T-helper 22 cell (primary cell): ENCODE data around the gene HOXA5.

Source experiments
- DNase-seq: peaks from one replicate; pipeline ENCODE4 v3.0.0-alpha.2; 2020; ENCODE audit warnings: low read depth

The HOXA5 gene

GRCh38 chr7:27182285-27182841, 38.9 kb upstream of the HOXA5 start:
- no peak for DNase-seq

DNA sequence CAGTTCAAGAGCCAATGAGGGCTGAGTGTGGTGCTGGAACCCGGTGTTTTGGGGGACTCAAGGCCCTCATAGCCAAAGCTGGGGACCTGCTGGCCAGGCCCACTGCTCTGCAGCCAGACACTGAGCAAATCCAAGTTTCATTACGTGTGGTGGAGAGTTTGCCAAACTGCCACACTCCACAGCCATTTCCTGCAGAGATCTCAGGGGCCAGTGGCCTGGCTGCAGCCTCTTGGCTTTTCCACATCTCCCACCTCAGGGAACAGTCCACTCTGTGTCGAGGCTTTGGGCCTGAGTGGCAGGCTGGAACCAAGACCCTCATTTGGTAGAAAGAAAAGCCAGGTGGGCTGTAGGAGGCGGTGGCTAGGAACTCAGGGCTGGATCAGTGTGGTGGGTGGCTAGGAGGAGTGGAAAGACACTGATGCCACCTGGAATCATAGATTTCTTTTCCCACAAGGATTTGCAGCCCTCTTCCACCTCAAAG, 38.4 kb upstream of the HOXA5 start:
- no peak for DNase-seq

GRCh38 chr7:27180431-27181420, 37.2 kb upstream of the HOXA5 start:
- DNase-seq = no peak

DNA sequence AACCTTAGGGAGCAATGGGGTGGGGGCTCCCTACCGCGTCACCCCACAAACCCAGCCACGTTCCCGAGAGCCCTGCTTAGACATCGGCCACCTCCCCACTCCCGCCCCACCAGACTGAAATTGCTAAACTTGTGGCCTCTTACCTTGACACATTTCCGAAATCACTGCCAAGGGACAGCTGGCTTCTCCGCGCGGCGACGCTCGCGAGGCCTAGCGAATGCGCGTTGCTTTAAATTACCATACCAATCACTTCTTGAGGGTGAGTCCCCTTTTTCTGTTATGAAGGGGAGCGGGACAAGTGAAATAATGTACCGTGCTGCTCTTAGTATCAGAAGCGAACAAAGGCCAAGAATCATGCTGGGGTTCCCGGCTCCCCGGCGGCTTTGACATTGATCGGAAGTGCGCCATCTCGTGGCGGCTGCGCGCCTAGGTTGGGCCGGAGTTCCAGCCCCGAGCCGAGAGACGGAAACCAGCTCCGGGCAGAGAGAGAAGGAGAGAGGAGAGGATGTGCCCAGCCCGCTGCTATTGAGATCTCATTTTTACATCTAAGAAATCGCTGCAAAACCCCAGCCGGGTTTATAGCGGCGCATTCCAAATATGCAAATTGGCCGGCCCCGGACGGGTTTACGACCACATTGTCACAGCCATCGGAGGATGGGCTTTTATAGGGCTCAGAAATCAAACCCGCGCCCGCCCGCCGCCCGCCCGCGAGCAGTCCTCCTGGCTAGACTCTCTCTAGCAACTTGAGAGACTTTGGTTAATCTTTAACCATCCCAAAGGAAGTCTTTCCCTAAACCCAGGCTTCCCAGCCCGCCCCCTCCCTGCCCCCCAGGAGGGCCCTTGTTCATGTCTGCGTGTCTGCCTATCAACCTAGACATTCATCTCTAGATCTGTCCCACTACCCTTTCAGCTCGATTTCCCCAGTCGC, 36.3 kb upstream of the HOXA5 start:
- DNase-seq = no peak

DNA sequence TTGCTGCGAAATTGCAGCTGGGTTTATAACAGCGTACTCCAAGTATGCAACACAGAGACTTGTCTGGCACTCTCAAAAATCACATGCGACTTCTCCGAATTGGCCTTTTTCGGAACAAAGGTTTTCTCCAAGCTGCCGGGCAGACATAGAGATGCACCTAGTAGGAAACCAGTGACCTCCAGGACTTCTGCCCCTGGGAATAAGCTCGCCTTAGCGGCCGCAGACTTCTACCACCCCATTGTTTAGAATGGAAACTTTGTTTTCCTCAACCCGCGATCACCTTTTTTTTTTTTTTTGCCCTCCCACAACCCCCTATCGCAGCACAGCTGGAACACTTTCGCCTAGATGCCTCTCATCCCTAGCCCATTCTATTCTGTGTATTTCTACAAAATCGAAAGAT, 35.5 kb upstream of the HOXA5 start:
- DNase-seq = no peak

DNA sequence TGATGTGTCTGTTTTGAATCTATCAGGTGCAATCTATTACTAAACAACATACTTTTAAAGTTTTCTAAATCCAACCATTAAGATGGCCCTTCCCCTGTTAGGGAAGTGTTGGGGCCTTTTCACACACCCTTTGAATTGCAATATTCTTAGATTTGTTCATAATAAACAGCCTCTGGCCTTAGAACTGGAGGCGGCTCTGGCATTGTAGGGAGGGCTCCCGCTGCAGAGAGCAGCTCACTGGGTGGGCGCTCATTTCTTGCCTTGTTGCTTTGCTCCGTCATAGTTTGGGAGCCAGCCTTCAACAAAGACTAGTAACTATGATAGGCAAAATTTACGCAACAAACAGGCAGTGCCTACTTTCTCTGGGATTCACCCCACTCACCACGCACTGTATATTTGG, 34.9 kb upstream of the HOXA5 start:
- DNase-seq = no peak

DNA sequence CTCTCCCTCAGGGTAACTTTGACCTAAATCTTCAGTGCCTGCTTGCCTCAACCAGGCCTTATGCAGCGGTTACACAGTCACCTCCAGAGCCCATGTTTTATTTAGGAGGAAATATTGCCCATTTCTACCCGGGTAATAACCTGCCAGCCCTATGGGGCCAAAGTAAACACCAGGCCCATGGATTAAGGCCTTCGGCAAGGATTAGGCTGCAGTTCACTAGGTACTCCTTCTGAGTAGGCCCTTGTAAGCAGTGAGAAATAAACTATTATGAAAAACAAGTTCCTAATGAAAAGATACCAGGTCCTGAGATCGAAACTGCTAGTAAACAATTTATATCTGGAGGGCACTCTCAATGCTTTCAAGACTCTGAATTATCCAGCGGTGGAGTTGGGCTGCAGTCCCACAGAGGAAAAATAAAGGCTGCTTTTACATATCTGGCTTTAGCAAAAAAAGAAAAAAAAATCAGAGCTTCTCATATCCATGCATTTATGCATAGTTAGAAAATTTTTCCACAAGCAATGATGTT, 34.4 kb upstream of the HOXA5 start:
- DNase-seq = no peak

DNA sequence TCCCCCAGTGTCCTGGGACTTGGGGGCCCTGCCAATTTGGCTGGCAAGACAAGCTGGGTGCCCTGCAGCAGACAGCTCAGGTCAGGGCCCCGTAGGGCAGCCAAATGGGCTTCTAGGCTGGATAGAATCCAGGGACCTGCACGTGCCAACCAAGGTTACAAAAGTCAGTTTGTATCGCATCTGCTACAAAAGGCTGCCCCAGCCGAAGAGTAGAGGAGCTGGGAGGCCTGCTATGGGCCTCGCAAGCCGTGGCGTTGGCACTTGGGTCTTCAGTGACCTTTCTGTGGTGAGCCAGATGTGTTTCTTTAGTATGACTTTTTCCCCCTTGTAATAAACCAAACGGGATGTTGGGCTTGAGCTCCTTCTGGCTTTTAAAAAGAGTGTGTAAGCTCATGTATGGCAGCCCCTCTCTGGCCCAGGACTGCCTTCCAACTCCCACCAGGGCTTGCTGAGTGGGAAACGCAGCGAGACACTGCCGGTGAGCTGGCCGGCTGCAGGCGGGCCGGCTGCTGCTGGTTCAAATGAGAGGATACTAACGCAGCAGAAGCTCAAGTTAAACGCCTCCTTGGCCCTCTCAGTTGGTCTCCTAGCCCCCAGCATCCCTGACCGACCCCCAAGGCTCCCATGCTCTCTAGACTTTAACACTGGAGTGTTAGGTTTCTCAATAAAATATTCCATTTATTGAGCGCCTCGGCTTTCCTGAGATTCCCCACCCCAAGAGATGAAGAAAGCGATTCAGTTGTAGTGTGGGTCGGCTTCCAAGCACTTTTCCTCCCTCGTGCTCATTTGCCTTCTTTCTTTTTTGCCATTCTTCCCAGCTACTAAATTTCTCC, 33.7 kb upstream of the HOXA5 start:
- DNase-seq = no peak

DNA sequence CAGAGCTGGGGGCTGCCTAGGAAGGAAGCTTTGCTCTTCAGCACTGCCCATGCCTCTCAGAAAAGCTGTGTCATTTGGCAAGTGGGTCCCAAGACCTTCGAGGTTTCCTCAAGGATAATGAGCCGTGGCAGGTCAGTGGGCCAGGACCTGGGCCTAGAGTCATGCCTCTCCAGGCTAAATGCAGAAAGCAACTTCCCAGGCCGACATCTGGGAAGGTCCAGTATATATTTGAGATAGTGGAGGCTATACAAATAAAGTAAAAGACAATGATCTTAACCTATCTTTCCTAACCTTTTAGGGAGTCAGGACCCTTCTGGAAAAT, 33.0 kb upstream of the HOXA5 start:
- no peak for DNase-seq

DNA sequence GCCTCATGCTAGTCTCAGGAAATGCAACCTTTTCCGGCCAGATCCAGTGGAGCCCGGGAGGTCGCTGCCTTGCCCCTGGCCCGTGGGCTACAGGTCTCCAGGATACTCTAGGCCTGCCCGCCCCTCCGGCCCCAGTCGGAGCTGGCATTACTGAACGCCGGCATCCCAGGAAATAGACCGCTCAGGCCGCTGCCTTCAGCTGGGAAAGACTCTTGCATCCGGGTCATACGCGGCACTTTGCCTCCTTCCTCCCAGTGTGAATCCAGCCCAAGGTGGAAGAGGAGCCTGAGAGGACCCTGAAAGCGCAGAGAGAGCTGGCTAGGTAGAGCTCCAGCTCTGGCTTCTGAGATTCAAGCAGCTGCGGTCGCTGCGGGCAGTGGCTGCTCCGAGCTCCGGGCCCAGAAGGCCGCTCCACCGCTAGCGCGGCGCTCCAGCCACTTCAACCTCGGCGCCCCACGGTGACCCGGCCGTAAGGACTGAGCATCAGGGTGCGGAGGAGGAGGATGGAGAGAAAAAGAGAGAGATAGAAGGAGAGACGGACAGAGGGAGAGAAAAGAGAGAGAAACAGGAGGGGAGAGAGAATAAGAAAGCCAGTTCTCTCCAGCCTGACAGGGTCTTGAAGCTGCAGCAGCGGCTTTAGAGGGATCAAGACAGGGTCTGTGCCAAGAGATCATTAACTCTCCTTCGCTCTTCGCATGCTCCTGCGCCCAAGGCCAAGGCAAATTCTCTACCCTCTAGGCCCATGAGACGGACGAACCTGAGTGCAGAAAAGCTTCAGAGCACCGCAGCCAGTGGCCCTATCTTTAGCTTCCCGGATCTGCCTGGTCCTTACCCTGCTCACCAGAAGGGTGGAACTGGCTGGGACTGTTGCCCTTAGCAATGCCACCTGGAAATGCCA, 32.4 kb upstream of the HOXA5 start:
- no peak for DNase-seq

GRCh38 chr7:27174874-27175625, 31.6 kb upstream of the HOXA5 start:
- no peak for DNase-seq

DNA sequence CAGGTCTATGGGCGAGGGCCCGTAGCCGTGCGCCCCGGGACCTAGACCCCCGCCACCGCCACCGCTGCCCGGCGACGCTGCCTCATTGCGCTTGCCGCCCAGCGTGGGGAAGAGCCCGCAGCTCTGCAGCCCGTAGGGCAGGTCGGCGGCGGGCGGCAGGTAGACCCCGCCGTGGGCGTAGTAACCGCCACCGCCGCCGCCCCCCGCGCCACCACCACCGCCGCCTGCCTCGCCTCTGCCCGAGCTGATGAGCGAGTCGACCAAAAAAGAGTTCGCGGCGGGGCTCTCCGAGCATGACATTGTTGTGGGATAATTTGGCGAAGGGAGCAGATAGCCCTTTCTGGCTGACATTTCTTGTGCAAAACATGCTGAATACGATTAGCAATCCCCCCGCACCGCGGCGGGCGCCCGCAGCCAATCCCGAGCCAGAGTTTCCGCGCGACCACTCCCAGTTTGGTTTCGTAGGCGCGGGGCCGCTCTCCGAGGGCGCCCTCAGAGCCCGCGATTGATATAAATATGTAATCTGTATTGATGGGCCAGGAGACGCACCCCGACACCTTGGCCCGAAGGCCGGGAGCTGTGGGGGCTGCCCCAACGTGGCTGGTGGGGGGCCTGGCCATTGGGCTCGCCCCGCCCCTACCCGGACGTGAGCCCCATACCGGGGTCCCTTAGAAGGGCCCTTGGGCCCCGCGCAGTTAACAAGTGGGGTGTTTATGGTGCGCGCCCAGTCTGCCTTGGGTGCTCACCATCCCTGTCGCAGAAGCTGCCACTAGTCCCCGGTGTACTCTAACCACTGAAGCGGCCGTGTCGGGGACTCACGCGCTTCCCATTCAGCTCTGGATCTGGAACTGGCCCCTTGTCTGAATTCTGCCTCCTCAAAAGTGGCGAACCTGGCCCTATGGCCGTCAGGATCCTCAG, 30.7 kb upstream of the HOXA5 start, which contains the start of gene HOXA10:
Gene HOXA10 (minus strand): TSS at position 365 of the 918 bp plus-strand sequence. CDS start 14 bp downstream, at position 351.
- no peak for DNase-seq

DNA sequence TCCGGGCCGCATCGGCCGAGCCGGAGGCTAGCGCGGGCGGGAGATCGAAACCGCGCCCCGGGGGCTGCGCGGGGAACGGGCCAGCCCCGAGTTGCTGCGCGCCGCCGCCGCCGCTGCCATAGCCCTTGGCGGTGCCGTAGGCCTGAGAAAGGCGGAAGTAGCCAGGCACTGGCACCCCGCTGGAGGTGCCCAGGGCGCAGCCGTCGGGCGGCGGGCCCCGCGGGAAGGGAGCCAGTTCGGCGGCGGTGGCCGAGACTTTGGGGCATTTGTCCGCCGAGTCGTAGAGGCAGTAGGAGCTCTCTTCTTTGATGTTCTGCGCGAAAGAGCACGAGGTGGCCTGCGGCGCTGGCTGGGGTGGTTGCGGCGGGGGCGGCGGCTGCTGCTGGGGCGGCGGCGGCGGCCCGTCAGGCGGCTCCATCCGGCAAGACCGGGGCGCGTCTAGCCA, 30.1 kb upstream of the HOXA5 start:
- DNase-seq = no peak

- no peak for DNase-seq
Observed at GRCh38 chr7:27172823-27173510, 29.5 kb upstream of the HOXA5 start.

DNA sequence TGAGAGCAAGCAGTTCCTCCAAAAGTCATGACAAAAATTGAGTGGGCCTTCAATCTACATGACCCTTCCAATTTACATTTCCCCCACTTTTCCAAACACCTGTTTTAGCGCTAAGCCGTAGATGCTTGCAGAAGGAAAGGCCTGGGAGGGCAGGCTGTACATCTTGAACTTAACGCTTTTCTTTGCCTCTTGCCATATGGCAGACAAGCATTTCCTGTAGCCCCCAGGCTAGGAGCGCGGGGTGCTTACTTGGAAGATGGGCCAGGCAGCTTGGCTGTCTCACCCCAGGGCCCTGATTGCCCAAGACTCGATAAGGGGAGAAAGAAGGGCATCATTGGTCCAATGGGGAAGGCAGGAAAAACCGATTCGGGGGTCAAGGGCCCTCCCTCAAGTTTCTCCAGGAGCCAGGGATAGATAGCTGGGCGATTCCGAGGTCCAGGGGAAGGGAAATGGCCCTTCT, 28.9 kb upstream of the HOXA5 start:
- no peak for DNase-seq

DNA sequence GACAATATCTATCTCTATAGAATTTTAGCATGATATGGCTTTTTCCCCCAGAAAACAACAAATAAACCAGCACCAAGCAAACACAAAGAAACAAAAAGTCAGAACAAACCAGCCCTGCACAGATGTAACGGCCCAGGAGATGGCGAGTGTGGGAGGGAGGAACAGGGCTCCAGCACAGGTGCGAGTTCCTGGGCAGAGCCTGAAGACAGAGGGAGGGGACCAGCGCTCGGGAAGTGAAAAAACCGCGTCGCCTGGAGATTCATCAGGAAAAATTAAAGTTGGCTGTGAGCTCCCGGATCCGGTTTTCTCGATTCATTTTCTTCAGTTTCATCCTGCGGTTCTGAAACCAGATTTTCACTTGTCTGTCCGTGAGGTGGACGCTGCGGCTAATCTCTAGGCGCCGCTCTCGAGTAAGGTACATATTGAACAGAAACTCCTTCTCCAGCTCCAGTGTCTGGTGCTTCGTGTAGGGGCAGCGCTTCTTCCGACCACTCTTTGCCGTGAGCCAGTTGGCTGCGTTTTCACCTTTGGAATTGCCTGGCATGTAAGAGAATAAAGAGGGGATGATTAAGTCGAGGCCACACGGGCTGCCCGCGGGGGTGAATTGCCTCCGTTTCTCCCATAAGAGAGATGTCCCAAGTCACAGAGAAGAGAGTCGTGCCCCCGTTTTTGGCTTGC, 28.3 kb upstream of the HOXA5 start:
- no peak for DNase-seq

- DNase-seq = no peak
Observed at GRCh38 chr7:27171325-27171636, 27.8 kb upstream of the HOXA5 start.
